Measurements from ENCODE around the gene PI4KA.

Gene PI4KA

GRCh38 chr22:20798974-20799373 lies 59.6 kb downstream of the PI4KA start:
- H3K4me3 ChIP-seq (ENCODE audit: low read depth, low read length): no peak overlapping the region
- no peak for DNase-seq (ENCODE audit: low read depth)
- TF ChIP-seq POLR2A (IDR thresholded peaks at IDR 0.05; ENCODE audit: extremely low read depth, insufficient read length) (no peak), MYC (IDR thresholded peaks at IDR 0.05; ENCODE audit: low read depth, low read length) (no peak), MAX (IDR thresholded peaks at IDR 0.05; ENCODE audit: low read depth, low read length) (no peak), CTCF (IDR thresholded peaks at IDR 0.05; ENCODE audit: low read depth, low read length) (no peak)

- TF ChIP-seq MYC (IDR thresholded peaks at IDR 0.05; ENCODE audit: low read depth, low read length): no peak
- no peak for TF ChIP-seq CTCF (IDR thresholded peaks at IDR 0.05; ENCODE audit: low read depth, low read length)
- TF ChIP-seq POLR2A (IDR thresholded peaks at IDR 0.05; ENCODE audit: extremely low read depth, insufficient read length): no peak
- no peak for TF ChIP-seq MAX (IDR thresholded peaks at IDR 0.05; ENCODE audit: low read depth, low read length)
- H3K4me3 ChIP-seq (ENCODE audit: low read depth, low read length): no peak overlapping the region
- DNase-seq (ENCODE audit: low read depth): no peak
Observed at GRCh38 chr22:20798218-20798617, 60.4 kb downstream of the PI4KA start.

GRCh38 chr22:20796731-20797130 lies 61.9 kb downstream of the PI4KA start:
- TF ChIP-seq CTCF (IDR thresholded peaks at IDR 0.05; ENCODE audit: low read depth, low read length) (no peak), POLR2A (IDR thresholded peaks at IDR 0.05; ENCODE audit: extremely low read depth, insufficient read length) (no peak), MAX (IDR thresholded peaks at IDR 0.05; ENCODE audit: low read depth, low read length) (no peak), MYC (IDR thresholded peaks at IDR 0.05; ENCODE audit: low read depth, low read length) (no peak)
- H3K4me3 ChIP-seq (ENCODE audit: low read depth, low read length): no peak overlapping the region
- no peak for DNase-seq (ENCODE audit: low read depth)

GRCh38 chr22:20794650-20795413 lies 63.8 kb downstream of the PI4KA start:
- TF ChIP-seq MAX (IDR thresholded peaks at IDR 0.05; ENCODE audit: low read depth, low read length) (no peak), CTCF (IDR thresholded peaks at IDR 0.05; ENCODE audit: low read depth, low read length) (no peak), MYC (IDR thresholded peaks at IDR 0.05; ENCODE audit: low read depth, low read length) (no peak), POLR2A (IDR thresholded peaks at IDR 0.05; ENCODE audit: extremely low read depth, insufficient read length) (no peak)
- no peak for DNase-seq (ENCODE audit: low read depth)
- no peak overlapping the region for H3K4me3 ChIP-seq (ENCODE audit: low read depth, low read length)

- no peak for DNase-seq (ENCODE audit: low read depth)
- TF ChIP-seq CTCF (IDR thresholded peaks at IDR 0.05; ENCODE audit: low read depth, low read length) (no peak), MAX (IDR thresholded peaks at IDR 0.05; ENCODE audit: low read depth, low read length) (no peak), POLR2A (IDR thresholded peaks at IDR 0.05; ENCODE audit: extremely low read depth, insufficient read length) (no peak), MYC (IDR thresholded peaks at IDR 0.05; ENCODE audit: low read depth, low read length) (no peak)
- no peak overlapping the region for H3K4me3 ChIP-seq (ENCODE audit: low read depth, low read length)
Observed at GRCh38 chr22:20793748-20794649, 64.6 kb downstream of the PI4KA start.

Data from NB4 (cell line).